Stimulated activated CD8-positive, alpha-beta memory T cell treated with anti-CD3 and anti-CD28 coated beads, Interleukin-2, amount 100 ng/mL, for 48 hours (primary cell): ENCODE results near the gene SCGB3A1.

ENCODE experiments used
- DNase-seq, 2 donors: peaks; one replicate each; pipeline ENCODE4 v3.0.0-alpha.2; 2020; ENCODE audit warnings: low read depth in 2 of 2

SCGB3A1 gene, protein sequence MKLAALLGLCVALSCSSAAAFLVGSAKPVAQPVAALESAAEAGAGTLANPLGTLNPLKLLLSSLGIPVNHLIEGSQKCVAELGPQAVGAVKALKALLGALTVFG

DNA sequence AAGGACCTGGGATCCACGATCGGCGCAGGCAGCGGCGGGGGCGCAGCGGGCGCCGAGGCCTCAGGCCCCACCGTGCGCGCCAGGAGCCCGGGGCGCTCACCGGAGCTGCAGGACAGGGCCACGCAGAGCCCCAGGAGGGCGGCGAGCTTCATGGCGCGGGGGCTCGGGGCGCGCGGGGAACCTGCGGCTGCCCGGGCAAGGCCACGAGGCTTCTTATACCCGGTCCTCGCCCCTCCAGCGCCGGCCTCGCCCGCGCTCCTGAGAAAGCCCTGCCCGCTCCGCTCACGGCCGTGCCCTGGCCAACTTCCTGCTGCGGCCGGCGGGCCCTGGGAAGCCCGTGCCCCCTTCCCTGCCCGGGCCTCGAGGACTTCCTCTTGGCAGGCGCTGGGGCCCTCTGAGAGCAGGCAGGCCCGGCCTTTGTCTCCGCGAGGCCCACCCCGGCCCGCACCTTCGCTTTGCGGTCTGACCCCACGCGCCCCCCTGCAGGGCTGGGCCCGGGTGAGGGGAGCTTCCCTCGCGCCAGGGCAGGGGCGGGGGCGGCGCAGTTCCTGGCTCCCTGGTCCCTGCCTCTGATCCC is at the start of gene SCGB3A1:
Gene SCGB3A1, minus strand, starts transcription at position 189 of the 577 bp plus-strand sequence. Its CDS starts 37 bp downstream, at position 152.
- DNase-seq: no peak

DNA sequence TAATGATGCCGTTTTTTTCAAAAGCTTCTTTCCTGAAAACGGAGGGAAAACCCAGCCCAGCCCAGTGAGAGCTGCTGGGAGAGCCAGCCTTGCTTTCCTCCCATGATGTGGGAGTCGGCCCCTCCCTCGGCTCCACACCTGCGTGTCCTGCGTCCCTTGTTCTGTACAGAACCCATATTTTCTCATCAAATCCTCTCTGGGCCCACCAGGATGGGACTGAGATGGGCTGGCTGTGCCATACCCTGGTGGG is 49.2 kb upstream of the SCGB3A1 start:
- no peak for DNase-seq

DNA sequence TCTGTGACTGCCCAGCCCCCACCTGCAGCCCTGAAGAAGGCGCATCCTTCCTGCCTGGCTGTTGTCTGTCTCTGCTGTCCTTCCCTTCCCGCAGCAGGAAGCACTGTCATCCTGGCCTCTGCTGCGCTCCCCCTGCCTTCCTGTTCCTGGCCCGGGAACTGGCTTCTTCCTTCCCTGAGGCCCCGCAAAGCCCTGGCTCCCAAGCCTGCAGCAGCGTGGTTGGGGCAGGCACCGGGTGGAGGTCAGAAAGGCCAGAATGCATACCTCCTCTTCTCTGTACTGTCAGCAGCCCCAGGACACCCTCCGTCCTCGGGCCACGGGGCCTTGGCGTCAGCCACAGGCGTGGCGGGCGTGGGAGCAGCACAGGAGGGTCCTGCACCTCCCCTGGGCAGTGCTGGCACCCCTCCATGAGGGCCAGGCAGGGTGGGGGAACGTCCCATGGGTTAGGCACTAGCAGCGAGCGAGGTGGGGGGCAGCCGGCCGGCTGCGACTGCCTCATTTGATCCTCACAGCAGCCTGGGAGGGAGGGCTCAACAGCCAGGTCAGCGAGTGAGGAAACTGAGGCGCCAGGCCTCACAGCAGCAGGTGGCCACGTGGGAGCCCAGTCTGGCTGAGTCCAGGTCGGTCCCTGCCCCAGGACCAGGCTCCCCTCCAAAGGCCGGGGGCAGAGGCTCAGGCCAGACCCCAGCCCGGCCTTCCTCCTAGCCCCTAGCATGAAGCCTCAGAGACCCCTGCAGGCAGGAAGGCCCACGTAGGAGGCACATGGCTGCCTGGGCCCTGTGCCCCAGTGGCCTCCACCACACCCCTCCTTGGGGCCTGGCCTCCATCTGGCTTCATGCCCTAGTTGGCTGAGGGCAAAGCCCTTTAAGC is 48.7 kb upstream of the SCGB3A1 start:
- no peak for DNase-seq

DNA sequence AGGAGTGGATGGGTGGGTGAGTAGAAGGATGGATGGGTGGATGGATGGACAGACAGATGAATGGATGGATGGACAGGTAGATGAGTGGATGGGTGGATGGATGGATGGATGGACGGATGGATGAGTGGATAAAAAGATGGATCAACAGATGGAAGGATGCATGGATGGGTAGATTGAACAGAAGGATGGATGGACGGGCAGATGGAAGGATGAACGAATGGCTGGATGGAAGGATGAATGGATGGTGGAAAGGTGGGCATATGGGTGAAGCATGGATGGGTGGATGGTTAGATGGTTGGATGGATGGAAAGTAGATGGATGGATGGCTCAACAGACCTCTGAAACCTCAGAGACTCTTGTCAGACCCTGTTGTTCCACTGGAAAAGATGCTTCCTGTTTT is 48.0 kb upstream of the SCGB3A1 start:
- DNase-seq: no peak

DNA sequence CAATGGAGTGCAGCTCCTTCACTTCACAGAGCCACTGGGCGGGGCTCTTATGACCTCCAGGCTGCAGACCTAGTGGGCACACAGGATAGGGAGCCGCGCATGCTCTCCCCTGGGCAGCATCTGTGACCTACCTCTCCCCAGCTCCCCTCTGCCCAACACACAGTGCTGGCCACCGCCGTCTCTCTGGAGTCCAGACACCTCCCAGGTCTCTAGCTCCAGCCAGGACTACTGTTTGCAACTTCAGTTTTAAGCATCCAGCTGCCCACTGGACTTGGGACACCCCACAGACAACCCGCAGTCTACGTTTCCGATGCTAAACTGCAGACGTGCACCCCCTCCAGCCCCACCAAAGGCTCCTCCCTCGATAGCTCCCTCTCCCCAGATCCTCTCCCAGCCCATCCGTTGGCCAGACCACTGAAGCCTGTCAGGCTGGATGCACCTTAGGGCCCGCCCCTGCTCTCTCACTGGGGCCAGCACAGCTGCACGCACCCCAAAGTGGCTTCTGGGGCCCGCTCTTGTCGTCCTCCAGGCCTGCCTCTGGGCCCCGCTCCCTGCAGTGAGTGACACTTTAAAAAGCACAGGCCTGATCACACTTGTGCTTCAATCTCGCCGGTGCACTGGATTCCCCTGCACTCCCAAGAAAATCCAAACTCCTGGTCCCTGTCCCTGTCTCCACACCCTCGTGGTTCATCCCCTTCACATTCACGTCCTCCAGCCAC is 46.8 kb upstream of the SCGB3A1 start:
- DNase-seq: no peak

DNA sequence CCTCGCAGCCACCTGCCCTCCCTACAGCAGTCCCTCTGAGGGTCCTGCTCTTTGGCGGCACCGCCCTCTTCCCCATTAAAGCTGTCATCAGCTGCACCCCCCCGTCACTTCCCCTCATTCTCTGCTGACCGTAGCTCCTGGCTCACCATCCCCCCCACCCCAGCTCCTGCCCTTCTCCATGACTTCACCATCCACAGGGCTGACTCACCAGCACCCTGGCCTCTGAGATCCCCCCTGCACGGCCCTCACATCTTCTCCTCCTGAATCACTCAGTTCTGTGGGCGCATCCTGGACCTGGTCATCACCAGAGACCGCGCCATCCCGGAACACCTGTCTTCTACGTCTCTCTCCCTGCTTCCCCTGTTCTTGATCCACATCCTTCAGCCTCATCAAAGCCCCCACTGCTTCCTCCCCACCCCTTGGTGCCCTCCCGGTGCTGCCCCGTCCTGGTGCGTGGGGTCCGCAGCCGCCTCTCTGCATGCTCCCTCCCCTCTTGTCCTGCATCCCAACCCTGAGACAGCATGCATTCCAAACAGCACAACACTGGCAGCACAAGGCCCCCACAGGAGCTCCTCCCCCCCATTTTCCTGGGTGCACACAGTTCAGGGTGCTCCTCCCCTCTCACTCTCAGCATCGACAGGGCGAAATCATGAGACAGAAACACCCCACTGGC is 45.2 kb upstream of the SCGB3A1 start:
- DNase-seq: no peak

DNA sequence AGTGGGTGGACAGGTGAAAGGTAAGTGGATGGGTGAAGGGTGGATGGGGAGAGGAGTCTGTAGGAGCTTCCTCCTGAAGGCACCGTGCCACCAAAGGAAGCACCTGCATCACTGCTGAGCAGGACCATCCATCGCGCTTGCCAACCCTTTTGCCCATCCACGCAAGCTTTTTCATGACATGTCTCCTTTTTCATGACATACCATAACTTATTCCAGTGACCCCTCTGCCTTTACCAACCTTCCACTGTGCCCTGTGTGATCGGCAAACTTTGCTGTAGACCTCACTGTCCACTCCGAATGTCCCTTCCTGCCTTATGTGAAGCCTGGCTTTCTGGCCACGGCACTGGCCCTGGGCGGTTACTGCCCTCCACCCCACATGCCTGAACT is 44.7 kb upstream of the SCGB3A1 start:
- DNase-seq: no peak

DNA sequence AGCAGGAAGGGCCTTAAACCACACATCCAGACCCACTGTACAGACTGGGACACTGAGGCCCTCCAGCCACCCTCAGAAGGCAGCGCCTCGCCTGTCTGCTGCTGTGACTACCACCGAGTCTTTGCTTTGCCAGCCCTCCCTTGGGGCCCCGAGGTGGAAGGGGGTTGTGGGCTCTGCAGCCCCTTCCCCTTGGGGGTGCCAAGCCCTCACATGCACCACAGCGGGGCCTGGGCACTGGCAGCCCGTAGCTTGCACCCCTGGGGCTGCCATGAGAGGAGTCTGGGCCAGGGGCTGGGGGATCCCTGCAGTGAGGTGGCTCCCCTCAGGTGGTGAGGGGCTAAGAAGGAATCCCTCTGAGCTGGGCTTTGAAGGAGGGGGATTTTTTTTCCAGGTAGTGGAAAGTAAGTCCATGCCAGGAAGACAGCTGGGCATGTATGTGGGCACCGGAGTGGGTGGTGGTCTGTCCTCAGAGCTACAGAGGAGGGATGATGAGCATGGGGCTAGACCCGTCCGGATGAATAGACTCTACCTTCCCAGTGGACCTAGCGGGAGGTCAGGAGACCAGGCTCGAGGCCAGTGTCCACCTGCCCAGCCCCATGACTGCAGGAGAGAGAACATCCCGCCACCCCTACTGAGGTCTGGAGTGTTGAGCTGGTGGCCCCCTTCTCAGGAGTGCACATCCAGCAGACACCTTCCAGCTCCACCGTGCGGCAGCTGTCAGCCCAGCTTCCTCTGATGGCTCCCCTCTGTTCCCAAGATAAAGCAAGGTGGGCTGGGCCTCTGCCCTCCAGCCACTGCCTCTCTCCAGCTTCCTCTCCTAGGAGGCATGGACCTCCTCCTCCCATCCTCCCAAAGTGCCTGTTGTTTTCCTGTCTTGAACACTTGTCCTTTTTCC is 42.2 kb upstream of the SCGB3A1 start:
- no peak for DNase-seq

DNA sequence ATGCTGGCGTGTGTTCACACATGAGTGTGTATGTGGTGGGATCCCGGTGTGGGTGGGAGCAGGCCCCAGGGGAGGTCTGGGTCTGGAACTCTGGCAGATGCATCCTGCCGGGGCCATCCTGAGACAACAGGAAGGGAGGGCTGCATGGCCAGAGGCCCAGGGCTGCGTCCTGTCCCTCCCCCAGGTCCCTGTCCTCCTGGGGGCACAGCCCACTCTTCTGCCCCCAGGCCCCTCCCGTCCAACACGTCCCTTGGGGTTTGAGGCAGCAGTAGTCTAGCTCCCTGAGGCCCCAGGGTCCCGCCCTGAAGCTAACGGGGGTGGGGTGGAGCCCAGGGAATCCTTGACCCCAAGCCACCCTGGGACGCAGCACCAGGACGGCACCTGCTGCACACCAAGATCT is 41.5 kb upstream of the SCGB3A1 start:
- no peak for DNase-seq

DNA sequence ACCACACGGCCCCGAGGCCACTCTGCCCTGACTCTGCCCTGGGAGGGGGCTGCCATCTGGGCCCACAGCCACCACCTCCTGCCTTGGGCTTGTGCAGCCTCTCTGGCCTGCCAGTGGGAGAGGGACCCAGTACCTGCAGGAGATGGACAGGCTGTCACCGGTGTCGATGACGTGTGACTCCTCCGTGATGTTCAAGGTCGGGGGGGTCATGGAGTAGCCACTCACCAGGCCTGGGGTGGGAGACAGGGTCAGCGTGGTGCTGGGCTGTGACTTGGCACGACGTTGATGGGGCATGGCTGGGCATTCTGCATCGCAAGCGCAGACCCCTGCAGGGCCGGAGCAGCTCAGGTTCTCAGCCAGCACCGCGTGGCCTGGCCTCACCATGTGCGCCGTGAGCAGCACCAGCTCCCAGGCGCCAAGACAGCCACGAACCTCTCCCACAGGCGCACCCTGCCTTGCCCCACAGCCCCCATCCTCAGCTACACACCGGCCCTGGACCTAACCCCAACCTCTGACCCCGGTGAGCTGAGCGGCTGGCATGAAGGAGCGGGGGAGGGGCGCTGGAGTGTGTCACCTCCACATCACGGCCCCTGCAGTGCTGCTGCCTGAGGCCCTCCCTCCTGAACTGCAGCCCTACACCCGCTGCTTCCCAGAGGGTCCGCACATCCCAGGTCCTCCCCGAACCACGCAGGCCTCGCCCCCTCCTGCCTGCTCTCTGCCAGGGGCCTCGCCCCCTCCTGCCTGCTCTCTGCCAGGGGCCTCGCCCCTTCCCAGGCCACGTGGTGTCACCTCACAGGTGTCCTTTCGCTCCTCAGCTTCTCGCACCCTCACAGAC is 40.5 kb upstream of the SCGB3A1 start:
- no peak for DNase-seq

DNA sequence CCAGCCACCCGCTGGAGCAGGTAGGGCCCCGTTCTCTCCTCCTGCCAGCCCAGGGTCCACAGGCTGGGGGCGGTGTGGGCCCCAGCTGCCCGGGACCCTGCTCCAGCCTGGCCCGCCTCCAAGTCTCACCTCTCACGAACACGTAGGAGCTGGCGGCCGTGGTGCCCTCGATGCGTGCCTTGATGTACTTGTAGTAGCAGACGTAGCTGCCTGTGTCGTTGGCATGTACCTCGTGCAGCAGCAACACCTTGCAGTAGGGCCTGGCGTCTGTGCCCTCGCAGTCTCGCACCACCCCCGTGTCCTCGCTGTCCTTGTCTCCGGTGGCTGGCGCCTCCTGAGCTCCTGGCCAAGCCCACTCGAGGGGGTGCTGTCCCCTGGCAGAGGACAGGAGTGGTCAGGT is 39.1 kb upstream of the SCGB3A1 start:
- no peak for DNase-seq

DNA sequence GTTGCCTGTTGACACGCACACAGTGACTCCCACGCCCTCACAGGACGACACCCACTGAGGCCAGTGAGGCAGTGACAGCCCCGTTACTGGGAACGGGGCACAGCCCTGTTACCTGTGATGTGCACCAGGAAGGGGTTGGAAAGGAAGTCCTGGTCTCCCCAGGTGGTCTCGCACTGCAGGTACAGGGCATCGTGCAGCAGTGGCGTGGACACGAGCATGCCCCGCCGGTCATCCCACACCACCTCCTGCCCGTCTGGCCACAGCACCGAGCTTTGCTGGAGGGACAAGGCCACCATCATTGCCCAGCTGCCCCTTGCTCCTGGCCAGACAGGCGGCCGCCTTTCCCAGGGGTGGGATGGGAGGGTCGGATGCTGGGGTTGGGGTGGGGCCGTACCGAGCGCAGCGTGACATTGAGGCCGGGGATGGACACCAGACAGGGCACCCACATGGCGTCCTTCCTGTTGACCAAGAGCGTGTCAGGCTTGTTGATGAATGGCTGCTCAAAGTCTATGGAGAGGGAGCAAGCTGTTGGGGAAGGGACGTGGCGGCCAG is 38.6 kb upstream of the SCGB3A1 start:
- no peak for DNase-seq

DNA sequence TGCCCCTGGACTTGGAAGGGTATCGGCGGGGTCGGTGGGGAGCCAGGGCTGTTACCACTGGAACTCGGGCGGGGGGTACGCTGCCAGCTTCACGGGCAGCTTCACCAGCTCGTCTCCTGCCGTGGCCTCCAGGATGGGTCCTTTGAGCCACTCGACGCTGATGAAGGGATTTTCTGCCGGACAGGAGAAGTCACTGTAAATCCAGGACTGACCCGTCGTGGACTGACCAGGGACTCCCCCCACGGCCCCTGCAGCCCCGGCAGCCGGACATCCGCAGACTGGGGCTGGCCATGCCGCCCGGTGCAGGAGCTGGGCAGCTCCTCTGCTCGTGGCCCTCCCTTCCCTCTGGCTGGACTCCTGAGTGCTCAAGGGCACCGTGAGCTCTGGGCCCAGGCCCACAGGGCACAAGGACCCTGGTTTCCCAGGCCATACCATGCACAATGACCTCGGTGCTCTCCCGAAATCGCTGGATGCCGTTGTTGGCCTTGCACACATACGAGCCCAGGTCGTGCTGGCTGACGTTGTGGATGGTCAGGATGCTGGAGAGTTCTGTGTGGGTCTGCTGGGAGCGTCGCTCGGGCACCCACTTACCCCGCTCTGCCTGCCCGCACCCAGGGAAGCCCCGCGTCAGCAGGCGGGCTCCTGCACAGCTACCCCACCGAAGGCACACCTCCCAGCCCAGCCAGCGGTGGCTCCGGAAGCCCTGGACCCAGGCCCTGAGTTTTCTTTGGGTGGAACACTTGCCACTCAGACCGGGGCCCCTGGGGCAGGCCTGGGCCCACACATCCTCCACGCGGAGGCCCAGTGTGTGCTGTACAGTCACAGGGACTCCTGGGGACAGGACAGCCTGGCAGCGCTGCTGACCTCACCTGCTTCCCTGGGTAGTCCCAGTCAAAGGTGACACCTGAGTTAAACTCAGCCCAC is 37.8 kb upstream of the SCGB3A1 start:
- DNase-seq: no peak

DNA sequence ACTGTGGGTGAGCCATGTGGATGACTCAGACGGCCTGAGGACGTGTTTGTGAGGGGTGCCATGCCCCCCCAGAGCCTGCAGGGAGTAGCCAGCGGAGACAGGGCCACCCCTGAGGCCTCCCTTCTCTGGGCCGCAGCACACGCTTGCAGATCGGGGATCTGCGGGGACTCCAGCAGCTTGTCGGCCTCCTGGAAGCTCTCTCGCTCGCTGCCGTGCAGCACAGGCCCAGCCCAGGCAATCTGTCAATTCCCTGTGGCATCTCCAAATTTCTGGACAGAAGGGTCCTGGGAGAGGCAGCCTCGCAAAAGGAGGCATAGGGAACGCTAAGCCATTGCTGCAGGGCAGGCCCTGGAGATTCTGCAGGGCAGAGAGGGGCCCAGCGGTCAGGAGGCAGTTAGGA is 36.9 kb upstream of the SCGB3A1 start:
- DNase-seq: no peak

DNA sequence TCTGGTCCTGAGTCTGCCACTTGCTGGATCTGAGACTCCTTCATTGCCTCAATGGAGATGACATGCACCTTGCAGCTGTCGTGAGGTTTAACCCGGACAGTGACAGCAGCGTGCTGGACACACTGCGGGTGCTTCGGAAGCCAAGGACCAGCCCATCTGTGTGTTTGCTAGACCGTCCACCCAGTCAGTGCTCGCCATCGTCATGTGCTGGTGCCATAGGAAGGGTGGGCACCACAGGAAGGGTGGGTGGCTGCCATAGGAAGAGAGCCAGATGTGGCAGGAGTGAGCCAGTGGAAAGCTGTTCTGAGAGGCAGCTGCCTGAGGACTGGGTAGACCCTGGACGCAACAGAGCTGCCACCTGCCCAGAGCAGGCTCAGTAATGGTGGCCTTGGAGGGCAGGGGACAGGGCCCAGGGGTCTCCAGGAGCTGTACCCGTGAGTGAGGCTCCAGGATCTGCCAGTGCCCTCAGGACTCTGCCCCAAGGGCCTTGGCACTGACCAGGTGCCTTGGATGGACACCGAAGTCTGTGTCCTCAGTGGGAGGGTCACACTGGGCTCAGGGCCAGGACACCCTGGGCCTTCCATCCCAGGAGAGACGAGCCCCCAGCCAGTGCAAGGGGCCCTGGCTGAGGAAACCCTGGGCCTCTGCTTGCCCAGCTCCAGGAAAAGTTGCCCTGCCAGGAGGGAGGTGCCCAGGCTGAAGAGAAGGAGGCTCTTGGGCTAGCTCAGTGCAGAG is 36.3 kb upstream of the SCGB3A1 start:
- no peak for DNase-seq

DNA sequence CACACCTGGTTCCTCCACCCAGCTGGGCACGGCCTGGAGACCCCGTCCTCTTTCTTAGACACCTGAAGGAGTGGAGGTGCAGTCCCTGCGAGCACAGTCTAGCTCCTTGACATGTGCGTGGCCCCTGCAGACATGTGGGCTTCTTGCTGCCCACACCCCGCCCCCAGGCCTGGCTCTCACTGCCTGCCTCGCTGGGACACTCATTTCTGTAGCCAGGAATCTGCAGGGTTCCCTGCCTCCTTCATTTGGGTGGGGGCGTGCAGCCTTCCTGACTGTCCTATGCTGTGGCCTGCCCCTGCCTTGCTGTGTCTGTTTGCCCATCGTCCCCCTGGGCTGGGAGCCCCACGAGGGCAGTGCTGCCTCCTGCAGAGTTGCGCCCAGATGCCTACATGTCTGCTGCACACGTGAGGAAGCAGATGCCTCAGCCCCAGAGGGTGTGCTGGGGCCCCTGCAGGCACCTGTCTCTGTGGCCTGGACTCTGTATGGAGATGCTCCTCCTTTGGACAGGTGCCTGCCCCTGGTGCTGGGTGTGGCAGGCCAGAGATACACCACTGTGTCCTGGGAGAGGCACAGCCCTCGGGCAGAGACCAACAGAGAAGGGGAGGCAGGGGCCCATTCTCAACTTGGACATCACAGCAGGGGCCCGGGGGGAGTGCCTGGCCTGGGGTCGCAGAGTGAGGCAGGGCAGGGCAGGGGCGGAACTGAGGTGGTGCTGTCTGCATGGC is 35.5 kb upstream of the SCGB3A1 start:
- DNase-seq: no peak

DNA sequence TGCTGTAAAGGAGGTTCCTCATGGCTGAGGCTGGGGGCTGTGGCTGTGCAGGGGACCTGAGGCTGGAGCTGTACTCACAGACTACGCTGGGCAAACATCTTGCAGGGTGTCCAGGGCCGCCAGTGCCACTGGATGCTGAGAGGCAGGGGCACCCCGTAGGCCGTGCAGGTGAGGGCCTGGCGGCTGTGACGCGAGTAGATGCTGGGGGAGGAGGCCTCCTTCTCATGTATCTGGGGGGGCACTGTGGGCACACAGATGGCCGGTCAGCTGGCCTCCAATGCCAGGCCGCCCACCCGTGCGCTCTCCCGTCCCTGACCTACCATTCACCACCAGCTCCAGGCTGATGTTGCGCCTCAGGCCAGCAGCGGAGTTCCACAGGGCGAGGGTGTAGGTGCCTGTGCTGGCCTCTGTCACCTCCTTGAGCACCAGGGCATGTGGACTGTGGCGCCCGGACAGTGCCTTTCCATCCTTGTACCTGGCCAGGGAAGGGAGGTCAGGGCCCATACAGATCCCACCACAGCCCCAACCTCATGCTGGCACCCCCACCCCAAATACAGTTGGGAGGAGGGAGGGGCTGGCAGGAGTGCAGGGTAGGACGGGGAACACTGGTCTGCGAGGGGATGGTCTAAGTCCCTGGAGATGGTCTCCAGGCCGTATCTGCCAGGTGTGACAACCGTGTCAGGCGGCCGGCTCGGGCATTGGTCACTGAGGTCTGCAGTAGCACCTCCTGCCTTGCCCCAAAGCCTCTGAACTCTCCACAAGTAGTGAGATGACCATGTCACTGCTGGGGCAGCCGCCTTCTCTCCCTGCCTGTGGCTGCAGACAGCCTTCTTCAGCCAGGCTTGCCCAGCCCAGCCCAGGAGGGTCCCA is 34.7 kb upstream of the SCGB3A1 start:
- no peak for DNase-seq
